Neural progenitor cell (in vitro differentiated cells): ENCODE measurements around the gene L2HGDH. TPM values are rescaled to one million over a fixed set of nuclear protein-coding genes. Genes with fewer than 3 reads are reported as not detected.

Experiments used
- DNase-seq: peaks from one replicate; pipeline ENCODE4 v3.0.0-alpha.2; 2016; ENCODE audit warnings: low spot score
- H2AFZ ChIP-seq: fragments of 200-600 bp; sonication (generic); replicated peaks from 2 replicates; pipeline ENCODE4 v1.6.1; 2016; ENCODE audit warnings: antibody characterized with exemption
- H3F3A ChIP-seq: fragments of 200-600 bp; sonication (generic); 2 replicates; pipeline ENCODE4 v1.6.1; 2016; ENCODE audit warnings: antibody characterized with exemption, low read depth
- H3K27ac ChIP-seq: fragments of 200-600 bp; sonication (generic); 2 replicates; pipeline ENCODE4 v1.5.1; 2016; ENCODE audit warnings: mild to moderate bottlenecking
- H3K27me3 ChIP-seq: fragments of 200-600 bp; sonication (generic); 2 replicates; pipeline ENCODE4 v1.6.1; 2016; ENCODE audit warnings: mild to moderate bottlenecking, moderate library complexity
- H3K36me3 ChIP-seq: fragments of 200-600 bp; sonication (generic); 2 replicates; pipeline ENCODE4 v1.5.1; 2016
- H3K4me1 ChIP-seq: fragments of 200-600 bp; sonication (generic); 2 replicates; pipeline ENCODE4 v1.6.1; 2016; ENCODE audit warnings: mixed run types
- H3K4me2 ChIP-seq: fragments of 200-600 bp; sonication (generic); 2 replicates; pipeline ENCODE4 v1.6.1; 2016
- H3K4me3 ChIP-seq: fragments of 200-600 bp; sonication (generic); 2 replicates; pipeline ENCODE4 v1.5.1; 2016
- H3K79me2 ChIP-seq: fragments of 200-600 bp; sonication (generic); 2 replicates; pipeline ENCODE4 v1.6.1; 2016; ENCODE audit warnings: low read depth
- H3K9ac ChIP-seq: fragments of 200-600 bp; sonication (generic); 2 replicates; pipeline ENCODE4 v1.6.1; 2016
- H3K9me3 ChIP-seq: fragments of 200-600 bp; sonication (generic); 2 replicates; pipeline ENCODE4 v1.5.1; 2016; ENCODE audit warnings: low read depth
- H4K20me1 ChIP-seq: fragments of 200-600 bp; sonication (generic); 2 replicates; pipeline ENCODE4 v1.6.1; 2016; ENCODE audit warnings: low read depth
- H3K27ac Mint-ChIP-seq: 3 replicates; pipeline ENCODE4 v1.8.0; 2021; ENCODE audit warnings: mixed read lengths
- H3K27me3 Mint-ChIP-seq: 2 replicates; pipeline ENCODE4 v1.8.0; 2022; ENCODE audit warnings: low read depth, mild to moderate bottlenecking, inconsistent platforms, moderate library complexity, mixed read lengths; ENCODE audit not compliant: insufficient read depth
- H3K36me3 Mint-ChIP-seq: 3 replicates; pipeline ENCODE4 v1.8.0; 2021; ENCODE audit warnings: mixed read lengths
- H3K4me1 Mint-ChIP-seq: 3 replicates; pipeline ENCODE4 v1.8.0; 2021; ENCODE audit warnings: mixed read lengths
- H3K4me3 Mint-ChIP-seq: 3 replicates; pipeline ENCODE4 v1.8.0; 2021; ENCODE audit warnings: mild to moderate bottlenecking, moderate library complexity, mixed read lengths
- H3K9me3 Mint-ChIP-seq: 3 replicates; pipeline ENCODE4 v1.8.0; 2020; ENCODE audit warnings: mixed read lengths
- CTCF ChIP-seq: fragments of 200-600 bp; sonication (generic); IDR thresholded peaks from 2 replicates; pipeline ENCODE4 v1.5.1; 2017; ENCODE audit warnings: antibody characterized with exemption, mild to moderate bottlenecking
- EZH2 ChIP-seq: fragments of 200-600 bp; sonication (generic); IDR thresholded peaks from 2 replicates; pipeline ENCODE4 v1.6.1; 2017; ENCODE audit warnings: antibody characterized with exemption, mild to moderate bottlenecking, moderate library complexity
- EZH2phosphoT487 ChIP-seq: fragments of 200-600 bp; sonication (generic); IDR thresholded peaks from 2 replicates; pipeline ENCODE4 v1.6.1; 2017; ENCODE audit warnings: antibody characterized with exemption
- total RNA-seq: library from RNA; depleted of rRNA; stranded (reverse); fragments of >200 nt; gene quantifications from 2 replicates; pipeline ENCODE4 v1.2.3, GENCODE V29; 2015; ENCODE audit warnings: low replicate concordance

L2HGDH gene
- total RNA-seq, 1 donor from 2014 or later: 14.0 TPM

DNA sequence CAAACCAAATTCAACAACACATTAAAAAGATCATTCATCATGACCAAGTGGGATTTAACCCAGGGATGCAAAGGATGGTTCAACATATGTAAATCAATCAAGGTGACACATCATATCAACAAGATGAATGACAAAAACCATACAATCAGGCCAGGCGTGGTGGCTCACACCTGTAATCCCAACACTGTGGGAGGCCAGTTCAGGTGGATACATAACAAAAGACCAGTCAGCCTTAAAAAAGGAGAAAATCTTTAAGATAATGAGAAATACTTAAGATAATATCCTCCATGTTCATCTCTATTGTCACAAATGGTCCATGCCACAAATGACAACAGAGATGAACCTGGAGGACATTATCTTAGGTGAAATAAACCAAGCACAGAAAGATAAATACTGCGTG is 12.4 kb downstream of the L2HGDH start:
- Mint-ChIP-seq H3K9me3 (no peaks in the 10 kb centered on the region), H3K27me3 (no peaks in the 10 kb centered on the region), H3K36me3 (peaks cover 31% of the 10 kb centered on the region), H3K27ac (no peak overlapping the region), H3K4me1 (no peaks in the 10 kb centered on the region), H3K4me3 (no peak overlapping the region)
- no peak overlapping the region for H3K4me2 ChIP-seq
- no peak overlapping the region for H3K4me3 ChIP-seq
- no peak overlapping the region for H3K9ac ChIP-seq
- peaks cover 7% of the 10 kb centered on the region for H3K36me3 ChIP-seq
- H3K27me3 ChIP-seq: no peaks in the 10 kb centered on the region
- H3K4me1 ChIP-seq: no peaks in the 10 kb centered on the region
- no peaks in the 10 kb centered on the region for H3F3A ChIP-seq
- TF ChIP-seq EZH2 (no peak), CTCF (no peak), EZH2phosphoT487 (no peak)
- no peak overlapping the region for H2AFZ ChIP-seq
- no peak for DNase-seq
- H3K9me3 ChIP-seq: no peaks in the 10 kb centered on the region
- no peaks in the 10 kb centered on the region for H4K20me1 ChIP-seq
- H3K27ac ChIP-seq: no peak overlapping the region
- peaks cover 18% of the 10 kb centered on the region for H3K79me2 ChIP-seq

DNA sequence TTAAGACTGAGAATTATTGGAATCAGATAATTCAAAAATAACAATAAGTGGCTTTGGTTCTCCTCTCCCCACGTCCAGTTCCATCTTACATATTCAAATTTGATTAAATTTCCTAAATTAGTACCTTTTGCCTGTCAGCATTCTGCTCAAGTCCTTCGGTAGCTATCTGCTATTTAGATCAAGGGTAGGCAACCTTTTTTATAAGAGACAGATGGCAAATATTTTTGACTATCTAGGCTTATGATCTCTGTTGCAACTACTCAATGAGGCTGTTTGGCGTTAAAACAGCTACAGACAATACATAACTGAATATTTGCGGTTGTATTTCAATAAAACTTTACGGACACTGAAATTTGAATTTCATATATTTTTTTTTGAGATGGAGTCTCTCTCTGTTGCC is 21.7 kb downstream of the L2HGDH start:
- Histone ChIP-seq H3K9ac (no peak overlapping the region), H3K4me1 (no peaks in the 10 kb centered on the region), H4K20me1 (no peaks in the 10 kb centered on the region), H3K4me2 (no peak overlapping the region), H3K4me3 (no peak overlapping the region), H3K36me3 (peaks cover 2% of the 10 kb centered on the region), H2AFZ (no peak overlapping the region), H3K79me2 (no peaks in the 10 kb centered on the region), H3F3A (no peaks in the 10 kb centered on the region), H3K9me3 (no peaks in the 10 kb centered on the region), H3K27me3 (no peaks in the 10 kb centered on the region), H3K27ac (no peak overlapping the region)
- no peak overlapping the region for H3K4me3 Mint-ChIP-seq
- no peaks in the 10 kb centered on the region for H3K4me1 Mint-ChIP-seq
- H3K27ac Mint-ChIP-seq: no peak overlapping the region
- peaks cover 19% of the 10 kb centered on the region for H3K36me3 Mint-ChIP-seq
- DNase-seq: no peak
- no peaks in the 10 kb centered on the region for H3K27me3 Mint-ChIP-seq
- TF ChIP-seq CTCF (no peak), EZH2 (no peak), EZH2phosphoT487 (no peak)
- peaks cover 2% of the 10 kb centered on the region for H3K9me3 Mint-ChIP-seq

DNA sequence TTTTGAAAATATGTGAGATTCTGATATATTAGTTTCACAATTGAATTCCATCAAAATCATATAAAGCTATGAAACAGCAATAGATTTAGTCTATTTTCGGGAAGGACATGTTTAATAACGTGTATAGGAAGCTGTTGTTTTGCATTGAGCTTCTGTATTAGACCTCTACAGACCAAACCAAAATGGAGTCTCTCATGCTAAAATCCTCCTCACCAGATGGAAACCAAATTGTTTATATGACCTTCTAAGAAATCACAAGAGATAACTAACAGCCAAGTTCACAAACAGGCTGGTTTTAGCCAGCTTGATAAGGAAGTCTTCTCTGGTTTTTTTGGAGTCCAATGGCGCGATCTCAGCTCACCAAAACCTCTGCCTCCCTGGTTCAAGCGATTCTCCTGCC is 23.9 kb downstream of the L2HGDH start:
- Histone ChIP-seq H3K4me3 (no peak overlapping the region), H3K9ac (no peak overlapping the region), H2AFZ (no peak overlapping the region), H3K27me3 (no peaks in the 10 kb centered on the region), H3K9me3 (no peaks in the 10 kb centered on the region), H3K27ac (no peak overlapping the region), H3F3A (no peaks in the 10 kb centered on the region), H3K79me2 (no peaks in the 10 kb centered on the region), H4K20me1 (no peaks in the 10 kb centered on the region), H3K36me3 (peaks cover 3% of the 10 kb centered on the region), H3K4me1 (no peaks in the 10 kb centered on the region), H3K4me2 (no peak overlapping the region)
- no peak for DNase-seq
- TF ChIP-seq EZH2 (no peak), EZH2phosphoT487 (no peak), CTCF (no peak)
- H3K4me1 Mint-ChIP-seq: no peaks in the 10 kb centered on the region
- peaks cover 2% of the 10 kb centered on the region for H3K9me3 Mint-ChIP-seq
- H3K27ac Mint-ChIP-seq: no peak overlapping the region
- H3K4me3 Mint-ChIP-seq: no peak overlapping the region
- peaks cover 13% of the 10 kb centered on the region for H3K36me3 Mint-ChIP-seq
- H3K27me3 Mint-ChIP-seq: no peaks in the 10 kb centered on the region

- Histone ChIP-seq H4K20me1 (no peaks in the 10 kb centered on the region), H3K4me2 (no peak overlapping the region), H3K4me1 (no peaks in the 10 kb centered on the region), H3K4me3 (no peak overlapping the region), H3K36me3 (peaks cover 3% of the 10 kb centered on the region), H3K9ac (no peak overlapping the region), H3F3A (no peaks in the 10 kb centered on the region), H2AFZ (no peak overlapping the region), H3K9me3 (no peaks in the 10 kb centered on the region), H3K27me3 (no peaks in the 10 kb centered on the region), H3K27ac (no peak overlapping the region), H3K79me2 (no peaks in the 10 kb centered on the region)
- TF ChIP-seq EZH2: no peak
- no peak for TF ChIP-seq CTCF
- no peak for TF ChIP-seq EZH2phosphoT487
- H3K27me3 Mint-ChIP-seq: no peaks in the 10 kb centered on the region
- H3K9me3 Mint-ChIP-seq: no peaks in the 10 kb centered on the region
- H3K27ac Mint-ChIP-seq: no peak overlapping the region
- no peaks in the 10 kb centered on the region for H3K4me1 Mint-ChIP-seq
- no peak for DNase-seq
- H3K4me3 Mint-ChIP-seq: no peak overlapping the region
- H3K36me3 Mint-ChIP-seq: peaks cover 8% of the 10 kb centered on the region
Observed at GRCh38 chr14:50285861-50286260, 26.2 kb downstream of the L2HGDH start.
